Prostate gland (tissue), 2 donors: ENCODE measurements around the gene CD58. TPM values are rescaled to one million over a fixed set of nuclear protein-coding genes. Genes with fewer than 3 reads are reported as not detected.

ENCODE experiments used
- DNase-seq: peaks from one replicate; pipeline ENCODE4 v3.0.0-alpha.2; 2019; ENCODE audit warnings: low spot score
- H3K27ac ChIP-seq, 2 donors: fragments of 200-600 bp; sonication (generic); 2 replicates each; pipeline ENCODE4 v1.5.1; 2017 to 2019
- H3K27me3 ChIP-seq: fragments of 200-600 bp; sonication (generic); replicated peaks from 2 replicates; pipeline ENCODE4 v1.5.1; 2019; ENCODE audit not compliant: insufficient read depth
- H3K36me3 ChIP-seq, 2 donors: fragments of 200-600 bp; sonication (generic); 1 replicate in 1 of 2; 2 replicates in 1 of 2; pipeline versions ENCODE4 v1.5.1 to v1.8.1; 2017 to 2019
- H3K4me1 ChIP-seq: fragments of 200-600 bp; sonication (generic); replicated peaks from 2 replicates; pipeline ENCODE4 v1.5.1; 2019
- H3K4me3 ChIP-seq, 2 donors: fragments of 200-600 bp; sonication (generic); 2 replicates each; pipeline ENCODE4 v1.5.1; 2017 to 2019
- H3K9me3 ChIP-seq: fragments of 200-600 bp; sonication (generic); 2 replicates; pipeline ENCODE4 v1.5.1; 2017
- CTCF ChIP-seq, 4 experiments: fragments of 200-600 bp in 2 of 4; fragments of 450-650 bp in 2 of 4; sonication (generic) in 2 of 4; IDR thresholded peaks; 1 replicate in 3 of 4; 2 replicates in 1 of 4; pipeline ENCODE4 v1.5.1; 2016 to 2019; ENCODE audit warnings: antibody characterized with exemption in 4 of 4, mild to moderate bottlenecking in 2 of 4, moderate library complexity in 2 of 4
- POLR2A ChIP-seq: fragments of 450-650 bp; IDR thresholded peaks from one replicate; pipeline ENCODE4 v1.6.1; 2016; ENCODE audit warnings: antibody characterized with exemption, mild to moderate bottlenecking
- POLR2AphosphoS5 ChIP-seq: sonication (generic); formaldehyde crosslinking; IDR thresholded peaks from one replicate; pipeline ENCODE4 v1.6.1; 2017; ENCODE audit warnings: antibody characterized with exemption
- WGBS: methylation state at CpG from one replicate; pipeline ENCODE4 v1.1.5; 2018; 5-methylcytosine and 5-hydroxymethylcytosine counted together
- intact Hi-C: fragments of 100-400 bp; cut with DNase I; formaldehyde crosslinking; loops from one replicate; pipeline ENCODE4 v1.14.2; 2022
- total RNA-seq, 2 donors: library from RNA; depleted of rRNA; stranded (reverse); fragments of >200 nt; gene quantifications; one replicate each; pipeline ENCODE4 v1.1.0, GENCODE V29; 2016

The CD58 gene
- total RNA-seq, 2 donors from 2014 or later: 10.4 to 13.7 TPM

GRCh38 chr1:116573431-116574095, 2.7 kb upstream of the CD58 start:
- Histone ChIP-seq H3K27me3 (no peaks in the 10 kb centered on the region), H3K4me3 (no peak overlapping the region), H3K36me3 (no peaks in the 10 kb centered on the region), H3K4me1 (no peaks in the 10 kb centered on the region), H3K27ac (no peak overlapping the region), H3K9me3 (no peaks in the 10 kb centered on the region)
- intact Hi-C loops: loop anchor here (2.0 to 5.0 kb wide), 2 partner anchors 94 to 481 kb away; partner anchors contain the start of gene IGSF3
- WGBS: 87% methylated on average over 7 of the region's 7 CpGs
- TF ChIP-seq POLR2AphosphoS5 (no peak), CTCF (IDR thresholded peaks at IDR 0.05) (no peak), POLR2A (no peak)
- no peak for DNase-seq

DNA sequence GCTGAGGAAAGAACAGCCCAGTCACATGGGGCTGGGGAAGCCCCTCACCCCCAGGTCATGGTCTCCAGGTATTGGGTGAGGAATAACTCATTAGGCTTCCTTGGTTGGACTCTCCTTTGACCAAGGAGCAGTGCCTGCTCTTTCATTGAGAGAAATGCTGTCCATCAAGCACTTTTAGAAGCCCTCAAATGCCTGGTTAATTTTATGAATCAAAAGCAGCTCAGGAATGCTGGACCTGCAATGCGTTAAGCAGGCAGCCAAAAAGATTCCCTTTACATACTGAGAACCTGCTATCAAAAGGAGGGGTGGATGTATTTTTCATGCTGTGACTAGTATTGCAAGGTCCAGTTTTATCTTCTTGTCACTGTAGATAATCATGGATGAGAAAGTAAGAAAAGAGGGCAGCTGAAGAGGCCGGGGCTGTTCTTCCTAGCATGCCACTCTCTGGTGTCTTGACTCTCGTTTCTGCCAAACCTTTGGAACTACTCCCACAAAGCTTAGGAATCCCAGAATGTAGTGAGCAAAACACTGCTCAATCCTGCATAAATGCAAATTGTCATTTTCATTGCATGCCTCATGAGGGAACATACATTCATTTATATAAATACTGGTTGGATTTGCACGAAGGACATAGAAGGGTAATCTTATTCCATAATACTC, 2.1 kb upstream of the CD58 start:
- no peaks in the 10 kb centered on the region for H3K4me1 ChIP-seq
- TF ChIP-seq POLR2AphosphoS5: no peak
- no peak for TF ChIP-seq CTCF (IDR thresholded peaks at IDR 0.05)
- TF ChIP-seq POLR2A: no peak
- no peak for DNase-seq
- H3K36me3 ChIP-seq: no peaks in the 10 kb centered on the region
- no peaks in the 10 kb centered on the region for H3K9me3 ChIP-seq
- WGBS: 74% methylated on average over 4 of the region's 4 CpGs
- H3K27ac ChIP-seq: no peak overlapping the region
- H3K27me3 ChIP-seq: no peaks in the 10 kb centered on the region
- intact Hi-C loops: loop anchor here (5.0 kb wide), 1 partner anchor 94 kb away; the partner anchor contains the start of gene IGSF3
- no peak overlapping the region for H3K4me3 ChIP-seq

DNA sequence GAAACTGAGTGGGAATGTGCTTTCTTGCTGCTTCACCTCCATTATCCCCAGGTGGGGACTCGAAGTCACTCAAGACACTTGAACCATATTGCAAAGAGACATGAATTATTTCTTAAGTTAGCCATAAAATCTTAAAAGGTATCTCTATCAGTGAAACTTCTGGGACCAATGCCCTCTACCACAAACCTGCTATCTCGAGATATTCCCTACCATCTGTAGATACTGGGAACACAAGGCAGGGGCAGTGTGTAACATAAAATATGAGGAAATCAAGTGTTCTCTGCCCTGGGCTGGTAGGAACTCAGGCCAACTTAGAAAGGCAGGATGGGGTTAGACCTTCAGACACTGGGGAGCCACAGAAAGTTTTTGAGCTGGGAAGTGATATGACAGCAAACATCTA, 1.3 kb upstream of the CD58 start:
- no peak overlapping the region for H3K4me3 ChIP-seq
- intact Hi-C loops: loop anchor here (5.0 kb wide), 1 partner anchor 95 kb away; the partner anchor contains the start of gene IGSF3
- 67% methylated on average over 2 of the region's 2 CpGs for WGBS
- no peaks in the 10 kb centered on the region for H3K9me3 ChIP-seq
- H3K36me3 ChIP-seq: no peaks in the 10 kb centered on the region
- DNase-seq: no peak
- no peak overlapping the region for H3K27ac ChIP-seq
- TF ChIP-seq POLR2AphosphoS5 (no peak), POLR2A (no peak), CTCF (IDR thresholded peaks at IDR 0.05) (no peak)
- no peaks in the 10 kb centered on the region for H3K27me3 ChIP-seq
- no peaks in the 10 kb centered on the region for H3K4me1 ChIP-seq

DNA sequence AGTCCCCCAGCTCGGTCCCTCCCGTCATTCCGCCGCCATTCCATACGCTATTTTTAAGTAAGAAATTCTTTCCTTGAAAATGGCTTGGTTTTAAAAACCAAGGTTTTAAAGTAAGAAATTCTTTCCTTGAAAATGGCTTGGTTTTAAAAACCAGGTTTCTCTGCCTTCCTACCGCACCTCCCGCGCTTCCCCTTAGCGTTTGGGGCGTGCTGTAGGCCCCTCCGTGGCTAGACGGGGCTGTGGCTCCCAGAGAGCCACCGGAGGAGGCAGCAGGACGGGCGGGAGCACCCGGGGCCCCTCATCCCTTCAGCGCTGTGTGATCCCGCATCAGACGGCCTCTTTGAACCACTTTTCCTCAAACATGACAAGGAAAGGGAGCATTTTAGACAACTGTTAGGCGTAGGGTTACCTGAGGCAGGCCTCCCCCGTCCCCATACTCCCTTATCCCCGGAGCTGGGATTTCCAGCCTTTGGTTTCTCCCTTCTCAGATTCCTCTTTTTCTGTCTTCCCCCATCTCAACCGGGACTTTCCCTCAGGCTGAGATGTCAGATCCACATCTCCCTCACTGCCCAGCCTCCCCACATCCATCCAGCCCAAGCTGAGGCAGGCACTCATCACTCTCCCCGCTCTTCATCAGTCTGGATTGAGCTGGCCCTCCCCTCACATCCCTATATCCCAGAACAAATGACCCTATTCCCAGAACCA, 541 bp upstream of the CD58 start:
- no peak for DNase-seq
- Histone ChIP-seq H3K27me3 (no peaks in the 10 kb centered on the region), H3K36me3 (no peaks in the 10 kb centered on the region), H3K4me1 (no peaks in the 10 kb centered on the region), H3K27ac (peak overlapping the region; percentile 94 to 97), H3K9me3 (no peaks in the 10 kb centered on the region), H3K4me3 (peak overlapping the region; percentile 63 to 97)
- intact Hi-C loops: loop anchor here (5.0 kb wide), 1 partner anchor 96 kb away; the partner anchor contains the start of gene IGSF3
- WGBS: 9% methylated on average over 24 of the region's 24 CpGs
- TF ChIP-seq POLR2AphosphoS5 (no peak), CTCF (IDR thresholded peaks at IDR 0.05) (no peak), POLR2A (no peak)
